ENCODE data around the gene DHCR7. TPM values are rescaled to one million over a fixed set of nuclear protein-coding genes. Genes with fewer than 3 reads are reported as not detected.

The DHCR7 gene
- total RNA-seq, 1 experiment from 2014 or later = 371 TPM

DNA sequence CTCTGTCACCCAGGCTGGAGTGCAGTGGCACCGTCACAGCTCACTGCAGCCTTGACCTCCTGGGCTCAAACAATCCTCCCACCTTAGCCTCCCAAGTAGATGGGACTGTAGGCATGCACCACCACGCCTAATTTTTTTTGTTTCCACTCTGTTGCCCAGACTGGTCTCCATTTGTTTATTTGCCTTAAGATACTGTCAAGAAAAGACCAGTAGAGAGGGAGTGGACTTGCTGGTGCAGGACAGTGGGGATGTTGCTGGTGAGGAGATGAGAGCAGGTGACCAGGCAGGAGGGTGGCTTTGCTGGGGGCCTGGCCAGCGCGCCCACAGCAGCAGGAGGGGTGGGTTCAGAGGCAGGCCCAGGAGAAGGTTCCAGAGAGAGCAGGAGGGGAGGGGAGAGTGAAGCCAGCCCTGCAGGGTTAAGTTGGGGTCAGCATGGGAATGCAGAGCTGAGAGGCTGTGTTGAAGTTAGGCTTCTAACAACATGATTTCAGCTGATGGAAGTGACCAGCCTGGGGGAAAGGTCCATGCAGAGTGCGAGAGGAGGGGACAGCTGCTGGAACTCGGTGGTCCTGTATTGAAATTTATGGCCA is 40.6 kb upstream of the DHCR7 start:
- Histone ChIP-seq H3K27me3 (replicated peaks; ENCODE audit: control insufficient read depth, insufficient read depth, low read length) (no peaks in the 10 kb centered on the region), H3K4me3 (ENCODE audit: low read depth, low read length) (no peak overlapping the region), H3K36me3 (ENCODE audit: control insufficient read depth, insufficient read depth, low read length) (peaks cover 12% of the 10 kb centered on the region; the same call in 1 of the 2 replicates), H3K4me1 (peaks cover 23% of the 10 kb centered on the region), H3K9me3 (no peaks in the 10 kb centered on the region)
- peak in 1 of 2 experiments; percentile 38 for DNase-seq
- no TSS peak for BruUV-seq (replicated peaks)
- ChIA-PET CTCF (interaction anchor here (1.0 to 1.6 kb wide), 3 partner anchors 36 to 91 kb away, joined by 6 to 17 read pairs (median 6); partner anchors contain the start of gene NADSYN1), POLR2A (interaction anchor here (0.6 to 1.0 kb wide), 3 partner anchors 36 to 40 kb away, joined by 3 to 6 read pairs (median 4); partner anchors contain the start of genes DHCR7 and NADSYN1)
- peaks cover 21% of the 10 kb centered on the region for H3K4me1 Mint-ChIP-seq (ENCODE audit: low read depth, unreplicated experiment)
- TF ChIP-seq, protein P1, sequence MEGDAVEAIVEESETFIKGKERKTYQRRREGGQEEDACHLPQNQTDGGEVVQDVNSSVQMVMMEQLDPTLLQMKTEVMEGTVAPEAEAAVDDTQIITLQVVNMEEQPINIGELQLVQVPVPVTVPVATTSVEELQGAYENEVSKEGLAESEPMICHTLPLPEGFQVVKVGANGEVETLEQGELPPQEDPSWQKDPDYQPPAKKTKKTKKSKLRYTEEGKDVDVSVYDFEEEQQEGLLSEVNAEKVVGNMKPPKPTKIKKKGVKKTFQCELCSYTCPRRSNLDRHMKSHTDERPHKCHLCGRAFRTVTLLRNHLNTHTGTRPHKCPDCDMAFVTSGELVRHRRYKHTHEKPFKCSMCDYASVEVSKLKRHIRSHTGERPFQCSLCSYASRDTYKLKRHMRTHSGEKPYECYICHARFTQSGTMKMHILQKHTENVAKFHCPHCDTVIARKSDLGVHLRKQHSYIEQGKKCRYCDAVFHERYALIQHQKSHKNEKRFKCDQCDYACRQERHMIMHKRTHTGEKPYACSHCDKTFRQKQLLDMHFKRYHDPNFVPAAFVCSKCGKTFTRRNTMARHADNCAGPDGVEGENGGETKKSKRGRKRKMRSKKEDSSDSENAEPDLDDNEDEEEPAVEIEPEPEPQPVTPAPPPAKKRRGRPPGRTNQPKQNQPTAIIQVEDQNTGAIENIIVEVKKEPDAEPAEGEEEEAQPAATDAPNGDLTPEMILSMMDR (IDR thresholded peaks at IDR 0.05; ENCODE audit: insufficient read depth in 1 of 2, low read depth in 1 of 2, low read length in 1 of 2, severe bottlenecking in 1 of 2, unreplicated experiment in 1 of 2) = no peak
- intact Hi-C loops (cut with micrococcal nuclease; ENCODE audit: unreplicated experiment) = loop anchor here (2.0 kb wide), 4 partner anchors 18 to 92 kb away; partner anchors contain the start of gene DHCR7
- H3K36me3 Mint-ChIP-seq (ENCODE audit: insufficient read depth, unreplicated experiment) = peaks cover 48% of the 10 kb centered on the region
- H3K27ac Mint-ChIP-seq (ENCODE audit: unreplicated experiment) = peak overlapping the region; percentile 40
- H3K27me3 Mint-ChIP-seq (ENCODE audit: insufficient read depth, unreplicated experiment) = no peaks in the 10 kb centered on the region
- H3K9me3 Mint-ChIP-seq (ENCODE audit: unreplicated experiment) = no peaks in the 10 kb centered on the region
- no peak overlapping the region for H3K4me3 Mint-ChIP-seq (ENCODE audit: unreplicated experiment)

DNA sequence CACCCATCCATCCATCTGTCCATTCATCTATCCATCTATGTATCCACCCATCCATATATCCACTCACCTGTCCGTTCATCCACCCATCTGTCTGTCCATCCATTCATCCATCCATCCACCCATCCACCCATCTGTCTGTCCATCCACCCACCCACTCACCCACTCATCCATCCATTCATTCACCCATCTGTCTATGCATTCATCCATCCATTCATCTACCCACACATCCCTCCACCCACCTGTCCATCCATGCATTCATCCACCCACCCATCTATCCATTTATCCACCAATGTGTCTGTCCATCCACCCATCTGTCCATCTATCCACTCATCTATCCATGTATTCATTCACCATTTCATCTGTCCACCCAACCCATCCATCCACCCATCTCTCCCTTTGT is 38.1 kb upstream of the DHCR7 start:
- Histone ChIP-seq H3K4me3 (ENCODE audit: low read depth, low read length) (no peak overlapping the region), H3K36me3 (ENCODE audit: control insufficient read depth, insufficient read depth, low read length) (peaks cover 13% of the 10 kb centered on the region; the same call in 1 of the 2 replicates), H3K9me3 (no peaks in the 10 kb centered on the region), H3K27me3 (replicated peaks; ENCODE audit: control insufficient read depth, insufficient read depth, low read length) (no peaks in the 10 kb centered on the region), H3K4me1 (peaks cover 31% of the 10 kb centered on the region)
- no peak overlapping the region for H3K27ac Mint-ChIP-seq (ENCODE audit: unreplicated experiment)
- no peak for DNase-seq
- H3K4me3 Mint-ChIP-seq (ENCODE audit: unreplicated experiment) = no peak overlapping the region
- no peaks in the 10 kb centered on the region for H3K27me3 Mint-ChIP-seq (ENCODE audit: insufficient read depth, unreplicated experiment)
- H3K4me1 Mint-ChIP-seq (ENCODE audit: low read depth, unreplicated experiment) = peaks cover 27% of the 10 kb centered on the region
- TF ChIP-seq, protein P1 (IDR thresholded peaks at IDR 0.05; ENCODE audit: insufficient read depth in 1 of 2, low read depth in 1 of 2, low read length in 1 of 2, severe bottlenecking in 1 of 2, unreplicated experiment in 1 of 2) = no peak
- intact Hi-C loops (cut with micrococcal nuclease; ENCODE audit: unreplicated experiment) = no loop called here
- H3K36me3 Mint-ChIP-seq (ENCODE audit: insufficient read depth, unreplicated experiment) = peaks cover 52% of the 10 kb centered on the region
- ChIA-PET POLR2A (no interaction called here), CTCF (no interaction called here)
- no peaks in the 10 kb centered on the region for H3K9me3 Mint-ChIP-seq (ENCODE audit: unreplicated experiment)
- BruUV-seq (replicated peaks) = no TSS peak

DNA sequence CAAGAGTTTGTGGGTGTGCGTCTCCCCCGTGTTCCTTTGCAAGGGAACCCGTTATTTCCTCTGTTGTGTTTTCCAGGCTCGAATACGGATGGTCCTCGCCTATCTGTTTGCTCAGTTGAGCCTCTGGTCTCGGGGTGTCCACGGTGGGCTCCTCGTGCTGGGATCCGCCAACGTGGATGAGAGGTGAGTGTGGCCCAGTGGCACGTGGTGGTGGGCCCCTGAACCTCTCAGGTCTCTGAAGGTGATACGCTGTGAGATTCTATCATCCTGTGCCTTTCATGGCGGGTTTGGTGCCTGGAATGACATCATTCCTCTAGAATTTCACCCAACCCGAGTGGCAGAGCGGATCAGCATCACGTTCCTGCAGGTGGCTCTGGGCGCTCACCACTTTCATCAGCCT is 37.3 kb upstream of the DHCR7 start:
- Mint-ChIP-seq H3K27ac (ENCODE audit: unreplicated experiment) (no peak overlapping the region), H3K9me3 (ENCODE audit: unreplicated experiment) (no peaks in the 10 kb centered on the region), H3K4me1 (ENCODE audit: low read depth, unreplicated experiment) (peaks cover 35% of the 10 kb centered on the region), H3K4me3 (ENCODE audit: unreplicated experiment) (no peak overlapping the region), H3K27me3 (ENCODE audit: insufficient read depth, unreplicated experiment) (no peaks in the 10 kb centered on the region), H3K36me3 (ENCODE audit: insufficient read depth, unreplicated experiment) (peaks cover 57% of the 10 kb centered on the region)
- POLR2A ChIA-PET = no interaction called here
- peak in 1 of 2 experiments; percentile 29 for DNase-seq
- Histone ChIP-seq H3K9me3 (no peaks in the 10 kb centered on the region), H3K4me1 (peaks cover 39% of the 10 kb centered on the region), H3K27me3 (replicated peaks; ENCODE audit: control insufficient read depth, insufficient read depth, low read length) (no peaks in the 10 kb centered on the region), H3K4me3 (ENCODE audit: low read depth, low read length) (no peak overlapping the region), H3K36me3 (ENCODE audit: control insufficient read depth, insufficient read depth, low read length) (peaks cover 10% of the 10 kb centered on the region; the same call in 1 of the 2 replicates)
- no TSS peak for BruUV-seq (replicated peaks)
- CTCF ChIA-PET = no interaction called here
- intact Hi-C loops (cut with micrococcal nuclease; ENCODE audit: unreplicated experiment) = no loop called here
- TF ChIP-seq, protein P1 (IDR thresholded peaks at IDR 0.05; ENCODE audit: insufficient read depth in 1 of 2, low read depth in 1 of 2, low read length in 1 of 2, severe bottlenecking in 1 of 2, unreplicated experiment in 1 of 2) = no peak
